GM19193 (cell line): ENCODE results near the gene TSR3.
A peak's percentile ranks its signal among the peaks of the same experiment; 100 is the strongest.

Experiments used
- POLR2A ChIP-seq: IDR thresholded peaks from 4 replicates; pipeline ENCODE4 v1.6.1; 2011; ENCODE audit not compliant: insufficient read depth, insufficient read length; ENCODE audit errors: extremely low read depth

The TSR3 gene

GRCh38 chr16:1316033-1316405, 35.7 kb downstream of the TSR3 start:
- TF ChIP-seq POLR2A = no peak

GRCh38 chr16:1315081-1316032, 36.3 kb downstream of the TSR3 start:
- no peak for TF ChIP-seq POLR2A

GRCh38 chr16:1314399-1315068, 37.1 kb downstream of the TSR3 start:
- TF ChIP-seq POLR2A = no peak

- no peak for TF ChIP-seq POLR2A
Observed at GRCh38 chr16:1313721-1314369, 37.8 kb downstream of the TSR3 start.

- TF ChIP-seq POLR2A = no peak
Observed at GRCh38 chr16:1312903-1313302, 38.8 kb downstream of the TSR3 start.

GRCh38 chr16:1312467-1312816, 39.2 kb downstream of the TSR3 start:
- no peak for TF ChIP-seq POLR2A

- TF ChIP-seq POLR2A = no peak
Observed at GRCh38 chr16:1311738-1312466, 39.8 kb downstream of the TSR3 start.

- TF ChIP-seq POLR2A = no peak
Observed at GRCh38 chr16:1311212-1311737, 40.4 kb downstream of the TSR3 start.

- no peak for TF ChIP-seq POLR2A
Observed at GRCh38 chr16:1310832-1311200, 40.9 kb downstream of the TSR3 start.

GRCh38 chr16:1309888-1310831, 41.5 kb downstream of the TSR3 start:
- TF ChIP-seq POLR2A = no peak

- TF ChIP-seq POLR2A = peak; percentile 72
Observed at GRCh38 chr16:1308977-1309885, 42.4 kb downstream of the TSR3 start, which contains the start of gene UBE2I. UBE2I (plus strand) TSS chr16:1309636; CDS start chr16:1314031, 4,395 bp downstream.
